ENCODE results near the gene ZDHHC16. TPM values are rescaled to one million over a fixed set of nuclear protein-coding genes. Genes with fewer than 3 reads are reported as not detected.

The ZDHHC16 gene
- total RNA-seq, 6 experiments from 2014 or later: 15.8 to 27.0 (median 22.8) TPM

GRCh38 chr10:97483506-97483905 is 37.5 kb downstream of the ZDHHC16 start:
- Histone ChIP-seq H3K27me3 (no peaks in the 10 kb centered on the region), H3K36me3 (peaks cover 0 to 18% (median 6%) of the 10 kb centered on the region in 4 donors), H3K4me3 (no peak overlapping the region), H3K4me1 (peaks cover 0 to 9% (median 2%) of the 10 kb centered on the region in 4 donors), H3K9me3 (no peaks in the 10 kb centered on the region), H3K27ac (no peak overlapping the region)
- intact Hi-C loops (cut with DNase I): no loop called here
- DNase-seq: no peak
- no peak for TF ChIP-seq POLR2A (IDR thresholded peaks at IDR 0.05)
- 77% methylated on average over 2 of the region's 3 CpGs for WGBS (ENCODE audit: insufficient coverage, low coverage, low lambda C conversion rate, missing lambda C conversion rate)
- ATAC-seq: peak in 2 of 4 donors; percentile 24 to 33

GRCh38 chr10:97483921-97484320 is 37.9 kb downstream of the ZDHHC16 start:
- no peak for TF ChIP-seq CTCF (IDR thresholded peaks at IDR 0.05)
- TF ChIP-seq POLR2A (IDR thresholded peaks at IDR 0.05): no peak
- no peaks in the 10 kb centered on the region for H3K9me3 ChIP-seq
- peaks cover 0 to 18% (median 6%) of the 10 kb centered on the region in 4 donors for H3K36me3 ChIP-seq
- WGBS (ENCODE audit: insufficient coverage, low coverage, low lambda C conversion rate, missing lambda C conversion rate): 100% methylated on average over 1 of the region's 1 CpG
- ATAC-seq (no peak), DNase-seq (no peak)
- no peaks in the 10 kb centered on the region for H3K27me3 ChIP-seq
- no peak overlapping the region for H3K4me3 ChIP-seq
- intact Hi-C loops (cut with DNase I): no loop called here
- H3K4me1 ChIP-seq: peaks cover 0 to 9% (median 2%) of the 10 kb centered on the region in 4 donors
- H3K27ac ChIP-seq: no peak overlapping the region

- H3K9me3 ChIP-seq: no peaks in the 10 kb centered on the region
- H3K27me3 ChIP-seq: no peaks in the 10 kb centered on the region
- no peak overlapping the region for H3K27ac ChIP-seq
- WGBS (ENCODE audit: insufficient coverage, low coverage, low lambda C conversion rate, missing lambda C conversion rate): 76% methylated on average over 4 of the region's 4 CpGs
- intact Hi-C loops (cut with DNase I): no loop called here
- ATAC-seq (peak; percentile 33 to 56 (median 46)), DNase-seq (no peak)
- H3K36me3 ChIP-seq: peaks cover 0 to 6% (median 2%) of the 10 kb centered on the region in 4 donors
- TF ChIP-seq CTCF (IDR thresholded peaks at IDR 0.05) (no peak), POLR2A (IDR thresholded peaks at IDR 0.05) (no peak)
- no peak overlapping the region for H3K4me3 ChIP-seq
- peaks cover 0 to 14% (median 2%) of the 10 kb centered on the region in 4 donors for H3K4me1 ChIP-seq
Measured at GRCh38 chr10:97485647-97486281, 39.8 kb downstream of the ZDHHC16 start.

GRCh38 chr10:97490592-97490991 is 44.6 kb downstream of the ZDHHC16 start:
- no peak overlapping the region for H3K4me3 ChIP-seq
- WGBS (ENCODE audit: insufficient coverage, low coverage, low lambda C conversion rate, missing lambda C conversion rate): 78% methylated on average over 2 of the region's 2 CpGs
- H3K4me1 ChIP-seq: peaks cover 0 to 14% (median 2%) of the 10 kb centered on the region in 4 donors
- TF ChIP-seq POLR2A (IDR thresholded peaks at IDR 0.05): no peak
- no peak for TF ChIP-seq CTCF (IDR thresholded peaks at IDR 0.05)
- H3K27ac ChIP-seq: no peak overlapping the region
- H3K36me3 ChIP-seq: no peaks in the 10 kb centered on the region
- ATAC-seq (no peak), DNase-seq (no peak)
- intact Hi-C loops (cut with DNase I): no loop called here
- no peaks in the 10 kb centered on the region for H3K27me3 ChIP-seq
- no peaks in the 10 kb centered on the region for H3K9me3 ChIP-seq

- 68% methylated on average over 2 of the region's 2 CpGs for WGBS (ENCODE audit: insufficient coverage, low coverage, low lambda C conversion rate, missing lambda C conversion rate)
- intact Hi-C loops (cut with DNase I): no loop called here
- no peaks in the 10 kb centered on the region for H3K9me3 ChIP-seq
- no peak for TF ChIP-seq CTCF (IDR thresholded peaks at IDR 0.05)
- no peak for TF ChIP-seq POLR2A (IDR thresholded peaks at IDR 0.05)
- no peak overlapping the region for H3K27ac ChIP-seq
- no peak for ATAC-seq
- no peak overlapping the region for H3K4me3 ChIP-seq
- no peaks in the 10 kb centered on the region for H3K36me3 ChIP-seq
- H3K27me3 ChIP-seq: no peaks in the 10 kb centered on the region
- no peak for DNase-seq
- H3K4me1 ChIP-seq: peaks cover 0 to 14% (median 0%) of the 10 kb centered on the region in 4 donors
Measured at GRCh38 chr10:97494151-97494550, 48.2 kb downstream of the ZDHHC16 start.
